ENCODE results near the gene POLK. TPM values are rescaled to one million over a fixed set of nuclear protein-coding genes. Genes with fewer than 3 reads are reported as not detected.

POLK gene
- total RNA-seq, 1 experiment from 2014 or later = 7.5 TPM

GRCh38 chr5:75523275-75523674 is 11.6 kb downstream of the POLK start:
- peaks cover 8% of the 10 kb centered on the region for H3K36me3 Mint-ChIP-seq (ENCODE audit: insufficient read depth, unreplicated experiment)
- CTCF ChIA-PET = interaction anchor here (0.7 kb wide), 1 partner anchor 114 kb away, joined by 3 read pairs; no protein-coding TSS in a partner anchor

GRCh38 chr5:75524071-75524470 is 12.4 kb downstream of the POLK start:
- Mint-ChIP-seq H3K36me3 (ENCODE audit: insufficient read depth, unreplicated experiment) (peaks cover 8% of the 10 kb centered on the region), H3K4me3 (ENCODE audit: unreplicated experiment) (peak overlapping the region; percentile 55), H3K4me1 (ENCODE audit: low read depth, unreplicated experiment) (peaks cover 22% of the 10 kb centered on the region), H3K9me3 (ENCODE audit: unreplicated experiment) (peaks cover 18% of the 10 kb centered on the region), H3K27ac (ENCODE audit: unreplicated experiment) (peak overlapping the region; percentile 77), H3K27me3 (ENCODE audit: insufficient read depth, unreplicated experiment) (no peaks in the 10 kb centered on the region)
- ChIA-PET CTCF (interaction anchor here (0.7 kb wide), 1 partner anchor 115 kb away, joined by 3 read pairs; no protein-coding TSS in a partner anchor), POLR2A (no interaction called here)
- peaks cover 20% of the 10 kb centered on the region for H3K4me1 ChIP-seq
- H3K4me3 ChIP-seq (ENCODE audit: low read depth, low read length) = no peak overlapping the region
- H3K27me3 ChIP-seq (replicated peaks; ENCODE audit: control insufficient read depth, insufficient read depth, low read length) = no peaks in the 10 kb centered on the region
- DNase-seq = no peak
- BruUV-seq (replicated peaks) = no TSS peak
- intact Hi-C loops (cut with micrococcal nuclease; ENCODE audit: unreplicated experiment) = loop anchor here (5.0 kb wide), 1 partner anchor 93 kb away; no protein-coding TSS in a partner anchor
- H3K36me3 ChIP-seq (ENCODE audit: control insufficient read depth, insufficient read depth, low read length) = no peaks in the 10 kb centered on the region
- TF ChIP-seq CTCF (IDR thresholded peaks at IDR 0.05; ENCODE audit: insufficient read depth in 1 of 2, low read depth in 1 of 2, low read length in 1 of 2, severe bottlenecking in 1 of 2, unreplicated experiment in 1 of 2) = no peak
- H3K9me3 ChIP-seq = peaks cover 5% of the 10 kb centered on the region

More at GRCh38 chr5:75523275-75523674, 11.6 kb downstream of the POLK start:
- no peaks in the 10 kb centered on the region for H3K27me3 ChIP-seq (replicated peaks; ENCODE audit: control insufficient read depth, insufficient read depth, low read length)
- POLR2A ChIA-PET = no interaction called here
- peaks cover 20% of the 10 kb centered on the region for H3K4me1 ChIP-seq
- DNase-seq = peak in 1 of 2 experiments; percentile 57
- Mint-ChIP-seq H3K4me1 (ENCODE audit: low read depth, unreplicated experiment) (peaks cover 22% of the 10 kb centered on the region), H3K27me3 (ENCODE audit: insufficient read depth, unreplicated experiment) (no peaks in the 10 kb centered on the region), H3K4me3 (ENCODE audit: unreplicated experiment) (peak overlapping the region; percentile 55), H3K9me3 (ENCODE audit: unreplicated experiment) (peaks cover 18% of the 10 kb centered on the region), H3K27ac (ENCODE audit: unreplicated experiment) (peak overlapping the region; percentile 77)
- peaks cover 5% of the 10 kb centered on the region for H3K9me3 ChIP-seq
- H3K36me3 ChIP-seq (ENCODE audit: control insufficient read depth, insufficient read depth, low read length) = no peaks in the 10 kb centered on the region
- no TSS peak for BruUV-seq (replicated peaks)
- no peak overlapping the region for H3K4me3 ChIP-seq (ENCODE audit: low read depth, low read length)
- no peak for TF ChIP-seq CTCF (IDR thresholded peaks at IDR 0.05; ENCODE audit: insufficient read depth in 1 of 2, low read depth in 1 of 2, low read length in 1 of 2, severe bottlenecking in 1 of 2, unreplicated experiment in 1 of 2)
- intact Hi-C loops (cut with micrococcal nuclease; ENCODE audit: unreplicated experiment) = loop anchor here (1.0 to 5.0 kb wide), 2 partner anchors 12 to 94 kb away; partner anchors contain the start of genes CERT1 and POLK

GRCh38 chr5:75524591-75524990 is 12.9 kb downstream of the POLK start:
- POLR2A ChIA-PET = no interaction called here
- intact Hi-C loops (cut with micrococcal nuclease; ENCODE audit: unreplicated experiment) = loop anchor here (5.0 kb wide), 1 partner anchor 93 kb away; no protein-coding TSS in a partner anchor
- Mint-ChIP-seq H3K9me3 (ENCODE audit: unreplicated experiment) (peaks cover 16% of the 10 kb centered on the region), H3K27ac (ENCODE audit: unreplicated experiment) (peak overlapping the region; percentile 77), H3K36me3 (ENCODE audit: insufficient read depth, unreplicated experiment) (peaks cover 8% of the 10 kb centered on the region), H3K27me3 (ENCODE audit: insufficient read depth, unreplicated experiment) (no peaks in the 10 kb centered on the region), H3K4me1 (ENCODE audit: low read depth, unreplicated experiment) (peaks cover 22% of the 10 kb centered on the region), H3K4me3 (ENCODE audit: unreplicated experiment) (no peak overlapping the region)
- Histone ChIP-seq H3K4me3 (ENCODE audit: low read depth, low read length) (no peak overlapping the region), H3K27me3 (replicated peaks; ENCODE audit: control insufficient read depth, insufficient read depth, low read length) (no peaks in the 10 kb centered on the region), H3K4me1 (peaks cover 20% of the 10 kb centered on the region), H3K36me3 (ENCODE audit: control insufficient read depth, insufficient read depth, low read length) (no peaks in the 10 kb centered on the region), H3K9me3 (peaks cover 5% of the 10 kb centered on the region)
- BruUV-seq (replicated peaks) = no TSS peak
- CTCF ChIA-PET = no interaction called here
- no peak for DNase-seq
- TF ChIP-seq CTCF (IDR thresholded peaks at IDR 0.05; ENCODE audit: insufficient read depth in 1 of 2, low read depth in 1 of 2, low read length in 1 of 2, severe bottlenecking in 1 of 2, unreplicated experiment in 1 of 2) = no peak

Measured in Caco-2 (cell line).